Left kidney (tissue), 2 donors: Measurements from ENCODE around the gene C9orf78. TPM values are rescaled to one million over a fixed set of nuclear protein-coding genes. Genes with fewer than 3 reads are reported as not detected.

Experiments used
- DNase-seq: peaks from one replicate; pipeline ENCODE4 v3.0.0-alpha.2; 2013
- polyA plus RNA-seq: library from polyadenylated mRNA; unstranded; fragments of 120-200 nt; gene quantifications from one replicate; pipeline ENCODE4 v1.2.1, GENCODE V29; 2013; ENCODE audit not compliant: insufficient read length

C9orf78 gene
- polyA plus RNA-seq, 1 donor: 79.5 TPM

GRCh38 chr9:129777769-129778130 lies 57.3 kb downstream of the C9orf78 start:
- DNase-seq: no peak

Other genes starting within 250 kb of the C9orf78 start
- gene C9orf50, start 214.2 kb downstream of the C9orf78 start, polyA plus RNA-seq: 0.30 TPM
- 26.3 TPM for gene NTMT1, start 209.1 kb downstream of the C9orf78 start, polyA plus RNA-seq
- 16.4 TPM for gene ASB6, start 193.1 kb downstream of the C9orf78 start, polyA plus RNA-seq
- gene PRRX2, start 169.6 kb downstream of the C9orf78 start, polyA plus RNA-seq: 0.52 TPM
- 4.3 TPM for gene PTGES, start 82.2 kb downstream of the C9orf78 start, polyA plus RNA-seq
- gene TOR1B, start 32.1 kb downstream of the C9orf78 start, polyA plus RNA-seq: 21.8 TPM
- 46.4 TPM for gene TOR1A, start 11.1 kb downstream of the C9orf78 start, polyA plus RNA-seq
- 18.3 TPM for gene USP20, start 183 bp upstream of the C9orf78 start, polyA plus RNA-seq
- 57.8 TPM for gene FNBP1, start 207.9 kb upstream of the C9orf78 start, polyA plus RNA-seq
- gene GPR107, start 218.6 kb upstream of the C9orf78 start, polyA plus RNA-seq: 65.3 TPM